Left ventricle myocardium inferior (tissue), 1 donor: Measurements from ENCODE around the gene ANKS1B. TPM values are rescaled to one million over a fixed set of nuclear protein-coding genes. Genes with fewer than 3 reads are reported as not detected.

ENCODE experiments used
- DNase-seq: peaks from one replicate; pipeline ENCODE4 v3.0.0-alpha.2; 2020
- H3K27ac ChIP-seq: fragments of 200-600 bp; replicated peaks from 2 replicates; pipeline ENCODE4 v1.8.0; 2021
- H3K27me3 ChIP-seq: fragments of 200-600 bp; 2 replicates; pipeline ENCODE4 v1.8.0; 2021; ENCODE audit warnings: low read depth
- H3K36me3 ChIP-seq: fragments of 200-600 bp; 2 replicates; pipeline ENCODE4 v1.8.0; 2021
- H3K4me1 ChIP-seq: fragments of 200-600 bp; 2 replicates; pipeline ENCODE4 v1.8.0; 2021
- H3K4me3 ChIP-seq: fragments of 200-600 bp; 2 replicates; pipeline ENCODE4 v1.8.0; 2021; ENCODE audit warnings: mild to moderate bottlenecking, moderate library complexity
- H3K9me3 ChIP-seq: fragments of 200-600 bp; replicated peaks from 2 replicates; pipeline ENCODE4 v1.8.0; 2021
- intact Hi-C: fragments of 100-400 bp; cut with micrococcal nuclease; formaldehyde crosslinking; loops from one replicate; pipeline ENCODE4 v1.11.0; 2022
- total RNA-seq: library from RNA; stranded (reverse); fragmentation: NEBNext Ultra II Directional; extraction: Animal tissue kit (Norgen Biotek cat#: 25700); gene quantifications from one replicate; pipeline ENCODE4 v1.2.1, GENCODE V29; 2021
- TF ChIP-seq, protein P1 (sequence below): fragments of 200-600 bp; IDR thresholded peaks from 2 replicates; pipeline ENCODE4 v1.8.0; 2021; ENCODE audit warnings: antibody characterized with exemption, mild to moderate bottlenecking, borderline replicate concordance
- donor health status: DM: no; HTN: yes; CAD: no; lungs with severe emphysema.

ANKS1B gene
- total RNA-seq, 1 donor from 2014 or later = 1.6 TPM

DNA sequence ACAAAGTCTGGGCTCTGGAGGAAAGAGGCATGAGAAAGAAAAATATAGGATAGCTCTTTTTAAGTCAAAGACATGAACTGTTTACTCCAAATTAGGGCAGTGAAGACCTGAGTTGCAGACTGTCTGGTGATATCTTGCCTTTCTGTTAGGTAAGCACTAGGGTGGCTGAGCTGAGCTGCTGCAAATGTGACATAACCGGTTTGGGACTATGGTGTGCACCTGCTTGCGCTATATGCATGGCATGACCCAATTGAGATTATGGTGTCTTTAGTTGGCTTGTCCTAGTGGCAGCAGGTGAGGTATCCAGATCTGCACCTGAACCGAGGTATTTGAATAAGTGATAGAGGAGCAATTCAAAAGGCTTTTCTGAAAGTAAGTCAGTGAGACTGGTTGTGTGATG is 994.1 kb downstream of the ANKS1B start:
- H3K27ac ChIP-seq = no peak overlapping the region
- intact Hi-C loops = no loop called here
- H3K4me1 ChIP-seq = no peaks in the 10 kb centered on the region
- H3K27me3 ChIP-seq = no peaks in the 10 kb centered on the region
- no peaks in the 10 kb centered on the region for H3K36me3 ChIP-seq
- no peak for DNase-seq
- no peak overlapping the region for H3K4me3 ChIP-seq
- peaks cover 12% of the 10 kb centered on the region for H3K9me3 ChIP-seq
- TF ChIP-seq, protein P1, sequence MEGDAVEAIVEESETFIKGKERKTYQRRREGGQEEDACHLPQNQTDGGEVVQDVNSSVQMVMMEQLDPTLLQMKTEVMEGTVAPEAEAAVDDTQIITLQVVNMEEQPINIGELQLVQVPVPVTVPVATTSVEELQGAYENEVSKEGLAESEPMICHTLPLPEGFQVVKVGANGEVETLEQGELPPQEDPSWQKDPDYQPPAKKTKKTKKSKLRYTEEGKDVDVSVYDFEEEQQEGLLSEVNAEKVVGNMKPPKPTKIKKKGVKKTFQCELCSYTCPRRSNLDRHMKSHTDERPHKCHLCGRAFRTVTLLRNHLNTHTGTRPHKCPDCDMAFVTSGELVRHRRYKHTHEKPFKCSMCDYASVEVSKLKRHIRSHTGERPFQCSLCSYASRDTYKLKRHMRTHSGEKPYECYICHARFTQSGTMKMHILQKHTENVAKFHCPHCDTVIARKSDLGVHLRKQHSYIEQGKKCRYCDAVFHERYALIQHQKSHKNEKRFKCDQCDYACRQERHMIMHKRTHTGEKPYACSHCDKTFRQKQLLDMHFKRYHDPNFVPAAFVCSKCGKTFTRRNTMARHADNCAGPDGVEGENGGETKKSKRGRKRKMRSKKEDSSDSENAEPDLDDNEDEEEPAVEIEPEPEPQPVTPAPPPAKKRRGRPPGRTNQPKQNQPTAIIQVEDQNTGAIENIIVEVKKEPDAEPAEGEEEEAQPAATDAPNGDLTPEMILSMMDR = no peak

DNA sequence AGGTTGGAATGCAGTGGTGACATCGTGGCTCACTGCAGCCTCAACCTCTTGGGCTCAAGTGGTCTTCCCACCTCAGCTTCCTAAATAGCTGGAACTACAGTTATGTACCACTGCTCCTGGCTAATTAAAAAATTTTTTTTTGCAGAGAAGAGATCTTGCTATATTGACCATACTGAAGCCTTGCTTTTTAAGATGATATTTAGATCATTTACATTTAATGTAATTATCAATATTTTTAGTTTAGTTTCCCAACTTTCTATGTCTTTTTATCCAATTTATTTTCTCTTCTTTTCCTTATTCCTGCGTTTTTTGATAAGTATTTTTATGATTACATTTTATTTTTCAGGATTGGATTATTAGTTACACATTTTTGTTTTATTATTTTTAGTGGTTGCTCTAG is 999.6 kb downstream of the ANKS1B start:
- Histone ChIP-seq H3K9me3 (peaks cover 39% of the 10 kb centered on the region), H3K36me3 (no peaks in the 10 kb centered on the region), H3K4me3 (no peak overlapping the region), H3K27me3 (no peaks in the 10 kb centered on the region), H3K27ac (no peak overlapping the region), H3K4me1 (no peaks in the 10 kb centered on the region)
- TF ChIP-seq, protein P1 = no peak
- intact Hi-C loops = no loop called here
- DNase-seq = no peak

DNA sequence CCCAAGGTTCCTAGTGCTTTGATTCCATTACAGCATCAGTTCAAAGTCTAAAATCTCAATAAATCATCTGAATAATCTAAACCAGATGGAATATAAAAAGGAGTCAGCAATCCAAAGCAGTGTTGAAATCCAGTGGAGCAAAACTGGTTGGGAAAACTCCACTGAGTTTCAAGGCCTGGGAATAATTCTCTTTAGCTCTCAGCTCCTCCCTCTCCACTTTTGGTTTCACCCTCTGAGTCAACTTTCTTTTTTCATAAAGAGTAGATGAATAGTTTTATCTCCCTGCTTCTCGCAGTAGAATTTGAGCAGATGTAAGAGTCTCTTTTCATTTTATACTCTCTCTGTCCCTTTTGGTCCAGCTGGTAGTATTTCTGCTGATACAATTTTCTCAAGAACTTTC is 1001.1 kb downstream of the ANKS1B start:
- H3K9me3 ChIP-seq = peaks cover 44% of the 10 kb centered on the region
- H3K4me3 ChIP-seq = no peak overlapping the region
- H3K27me3 ChIP-seq = no peaks in the 10 kb centered on the region
- H3K36me3 ChIP-seq = no peaks in the 10 kb centered on the region
- H3K4me1 ChIP-seq = no peaks in the 10 kb centered on the region
- no peak for DNase-seq
- intact Hi-C loops = no loop called here
- H3K27ac ChIP-seq = no peak overlapping the region
- TF ChIP-seq, protein P1 = no peak

DNA sequence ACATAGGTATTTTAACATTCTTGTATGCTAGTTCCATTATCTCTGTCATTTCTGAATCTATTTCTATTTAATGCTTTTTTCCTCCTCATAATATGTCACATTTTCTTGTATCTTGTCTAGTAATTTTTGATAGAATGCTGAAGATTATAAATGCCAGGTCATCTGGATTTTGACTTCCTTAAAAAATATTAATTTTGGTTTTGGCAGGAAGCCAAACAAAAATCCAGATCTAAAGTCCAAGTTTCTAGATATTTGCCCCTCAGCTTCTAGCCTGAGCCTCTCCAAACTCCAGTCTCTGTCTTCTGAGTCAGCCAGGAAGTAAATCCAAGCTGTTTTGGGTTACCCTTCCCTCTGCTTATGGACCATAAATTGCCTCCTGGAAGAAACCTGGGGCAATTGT is 1004.2 kb downstream of the ANKS1B start:
- Histone ChIP-seq H3K9me3 (peaks cover 31% of the 10 kb centered on the region), H3K4me1 (no peaks in the 10 kb centered on the region), H3K36me3 (no peaks in the 10 kb centered on the region), H3K27ac (no peak overlapping the region), H3K27me3 (no peaks in the 10 kb centered on the region), H3K4me3 (no peak overlapping the region)
- TF ChIP-seq, protein P1 = no peak
- intact Hi-C loops = no loop called here
- no peak for DNase-seq

DNA sequence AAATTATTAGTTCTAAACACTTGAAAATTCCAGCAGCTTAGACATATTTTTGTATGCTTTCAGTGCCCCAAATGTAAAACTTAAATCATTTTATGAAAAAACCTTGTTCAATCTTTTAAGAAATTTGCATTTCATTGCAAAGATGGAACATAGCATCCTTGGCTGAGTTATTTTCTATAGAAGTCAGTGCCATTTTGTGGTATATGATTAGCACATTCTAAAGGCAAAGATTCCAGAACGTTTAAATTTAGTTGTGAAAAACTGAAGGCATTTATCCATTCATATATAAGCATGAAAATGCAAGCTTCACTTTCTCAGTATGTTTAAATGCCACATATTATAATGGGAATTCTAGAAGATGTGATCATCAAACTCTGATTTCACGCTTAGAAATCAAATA is 1007.5 kb downstream of the ANKS1B start:
- TF ChIP-seq, protein P1 = no peak
- H3K4me1 ChIP-seq = no peaks in the 10 kb centered on the region

More for the DNA sequence above, 1007.5 kb downstream of the ANKS1B start:
- no peaks in the 10 kb centered on the region for H3K36me3 ChIP-seq
- H3K27ac ChIP-seq = no peak overlapping the region
- intact Hi-C loops = no loop called here
- H3K4me3 ChIP-seq = no peak overlapping the region
- H3K27me3 ChIP-seq = no peaks in the 10 kb centered on the region
- no peak for DNase-seq
- H3K9me3 ChIP-seq = peaks cover 10% of the 10 kb centered on the region
